Hepatocyte (in vitro differentiated cells): ENCODE measurements around the gene DDX1. TPM values are rescaled to one million over a fixed set of nuclear protein-coding genes. Genes with fewer than 3 reads are reported as not detected.

ENCODE experiments used
- DNase-seq: peaks from one replicate; pipeline ENCODE4 v3.0.0-alpha.2; 2016; ENCODE audit warnings: low spot score
- H2AFZ ChIP-seq: fragments of 200-600 bp; sonication (generic); 2 replicates; pipeline ENCODE4 v1.6.0; 2016; ENCODE audit warnings: antibody characterized with exemption, mild to moderate bottlenecking
- H3K27ac ChIP-seq: fragments of 200-600 bp; sonication (generic); 2 replicates; pipeline ENCODE4 v1.5.1; 2016; ENCODE audit warnings: mild to moderate bottlenecking
- H3K27me3 ChIP-seq: fragments of 200-600 bp; sonication (generic); 2 replicates; pipeline ENCODE4 v1.6.1; 2016
- H3K36me3 ChIP-seq: fragments of 200-600 bp; sonication (generic); replicated peaks from 2 replicates; pipeline ENCODE4 v1.5.1; 2016; ENCODE audit warnings: low read depth; ENCODE audit not compliant: insufficient read depth
- H3K4me1 ChIP-seq: fragments of 200-600 bp; sonication (generic); 2 replicates; pipeline ENCODE4 v1.5.1; 2016; ENCODE audit warnings: mild to moderate bottlenecking, moderate library complexity; ENCODE audit not compliant: insufficient read depth
- H3K4me2 ChIP-seq: fragments of 200-600 bp; sonication (generic); 2 replicates; pipeline ENCODE4 v1.6.0; 2016
- H3K4me3 ChIP-seq: fragments of 200-600 bp; sonication (generic); 2 replicates; pipeline ENCODE4 v1.5.1; 2016; ENCODE audit warnings: mild to moderate bottlenecking
- H3K79me2 ChIP-seq: fragments of 200-600 bp; sonication (generic); 2 replicates; pipeline ENCODE4 v1.6.0; 2017; ENCODE audit warnings: mild to moderate bottlenecking
- H3K9me2 ChIP-seq: fragments of 200-600 bp; sonication (generic); replicated peaks from 2 replicates; pipeline ENCODE4 v1.6.0; 2017; ENCODE audit warnings: mild to moderate bottlenecking; ENCODE audit not compliant: insufficient read depth
- H3K9me3 ChIP-seq: fragments of 200-600 bp; sonication (generic); 2 replicates; pipeline ENCODE4 v1.5.1; 2016; ENCODE audit warnings: low read depth, mild to moderate bottlenecking
- H4K20me1 ChIP-seq: fragments of 200-600 bp; sonication (generic); 2 replicates; pipeline ENCODE4 v1.6.0; 2016; ENCODE audit warnings: mild to moderate bottlenecking; ENCODE audit not compliant: insufficient read depth, poor library complexity, severe bottlenecking
- EZH2 ChIP-seq: fragments of 200-600 bp; sonication (generic); IDR thresholded peaks from 2 replicates; pipeline ENCODE4 v1.6.1; 2016; ENCODE audit warnings: antibody characterized with exemption, mild to moderate bottlenecking, borderline replicate concordance
- EZH2phosphoT487 ChIP-seq: fragments of 200-600 bp; sonication (generic); IDR thresholded peaks from one replicate; pipeline ENCODE4 v1.6.1; 2018; ENCODE audit warnings: antibody characterized with exemption, mild to moderate bottlenecking, low read depth, moderate library complexity; ENCODE audit not compliant: unreplicated experiment, severe bottlenecking
- WGBS: methylation state at CpG from one replicate; pipeline ENCODE4 v1.1.6; 2016; ENCODE audit warnings: low lambda C conversion rate; ENCODE audit errors: missing lambda C conversion rate; 5-methylcytosine and 5-hydroxymethylcytosine counted together
- polyA plus RNA-seq: library from polyadenylated mRNA; unstranded; fragments of >200 nt; fragmentation: Nextera tagmentation; extraction: Ambion mirVana; gene quantifications from 2 replicates; pipeline ENCODE4 v1.2.1, GENCODE V29; 2016
- total RNA-seq: library from RNA; depleted of rRNA; stranded (reverse); fragments of >200 nt; gene quantifications from 2 replicates; pipeline ENCODE4 v1.2.3, GENCODE V29; 2014
- TF ChIP-seq, protein P1 (sequence below): fragments of 200-600 bp; sonication (generic); IDR thresholded peaks from 2 replicates; pipeline ENCODE4 v1.5.1; 2016; ENCODE audit warnings: antibody characterized with exemption, mild to moderate bottlenecking; ENCODE audit not compliant: poor library complexity

DDX1 gene
- total and polyA plus RNA-seq, 2 experiments from 2014 or later = 70.2 to 76.2 TPM

- no peak overlapping the region for H2AFZ ChIP-seq
- H3K4me3 ChIP-seq = no peak overlapping the region
- no peaks in the 10 kb centered on the region for H3K36me3 ChIP-seq
- no peaks in the 10 kb centered on the region for H3K79me2 ChIP-seq
- H3K4me2 ChIP-seq = no peak overlapping the region
- H3K27me3 ChIP-seq = no peaks in the 10 kb centered on the region
- DNase-seq = no peak
- H3K4me1 ChIP-seq = no peaks in the 10 kb centered on the region
- no peaks in the 10 kb centered on the region for H3K9me3 ChIP-seq
- TF ChIP-seq EZH2phosphoT487 (no peak), EZH2 (no peak)
- TF ChIP-seq, protein P1, sequence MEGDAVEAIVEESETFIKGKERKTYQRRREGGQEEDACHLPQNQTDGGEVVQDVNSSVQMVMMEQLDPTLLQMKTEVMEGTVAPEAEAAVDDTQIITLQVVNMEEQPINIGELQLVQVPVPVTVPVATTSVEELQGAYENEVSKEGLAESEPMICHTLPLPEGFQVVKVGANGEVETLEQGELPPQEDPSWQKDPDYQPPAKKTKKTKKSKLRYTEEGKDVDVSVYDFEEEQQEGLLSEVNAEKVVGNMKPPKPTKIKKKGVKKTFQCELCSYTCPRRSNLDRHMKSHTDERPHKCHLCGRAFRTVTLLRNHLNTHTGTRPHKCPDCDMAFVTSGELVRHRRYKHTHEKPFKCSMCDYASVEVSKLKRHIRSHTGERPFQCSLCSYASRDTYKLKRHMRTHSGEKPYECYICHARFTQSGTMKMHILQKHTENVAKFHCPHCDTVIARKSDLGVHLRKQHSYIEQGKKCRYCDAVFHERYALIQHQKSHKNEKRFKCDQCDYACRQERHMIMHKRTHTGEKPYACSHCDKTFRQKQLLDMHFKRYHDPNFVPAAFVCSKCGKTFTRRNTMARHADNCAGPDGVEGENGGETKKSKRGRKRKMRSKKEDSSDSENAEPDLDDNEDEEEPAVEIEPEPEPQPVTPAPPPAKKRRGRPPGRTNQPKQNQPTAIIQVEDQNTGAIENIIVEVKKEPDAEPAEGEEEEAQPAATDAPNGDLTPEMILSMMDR = no peak
- H3K27ac ChIP-seq = no peak overlapping the region
- no peaks in the 10 kb centered on the region for H3K9me2 ChIP-seq
- no peaks in the 10 kb centered on the region for H4K20me1 ChIP-seq
These were observed 7.4 kb upstream of the DDX1 start for GRCh38 chr2:15584316-15584715.

DNA sequence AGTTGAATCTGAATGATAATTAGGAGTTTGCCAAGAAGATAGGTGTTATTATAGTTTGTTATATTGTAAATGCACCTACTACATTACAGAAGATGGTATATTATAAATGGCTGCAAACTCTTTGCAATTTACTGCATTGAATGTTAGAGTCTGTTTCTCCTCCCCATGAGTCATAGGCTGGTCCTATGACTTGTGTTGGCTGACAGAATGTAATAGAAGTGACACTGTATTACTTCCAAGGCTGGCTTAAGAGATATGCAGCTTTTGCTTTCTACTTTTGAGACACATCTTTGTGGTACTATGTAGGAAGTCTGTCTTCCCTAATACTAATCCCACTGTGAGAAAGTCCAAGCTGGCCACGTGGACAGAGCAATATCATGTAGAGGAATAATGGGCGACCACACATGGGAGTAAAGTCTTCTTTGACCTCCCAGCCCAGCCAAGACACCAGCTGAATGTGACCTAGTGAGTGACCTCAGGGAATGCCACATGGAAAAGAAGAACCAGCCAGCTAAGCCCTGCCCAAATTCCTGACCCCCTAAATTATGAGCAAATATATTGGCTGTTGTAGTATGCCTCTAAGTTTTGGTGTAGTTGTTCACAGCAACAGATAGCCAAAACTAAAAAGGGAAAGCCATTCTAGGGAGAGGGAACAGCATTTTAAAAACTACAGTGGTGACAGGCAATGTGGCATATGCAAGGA, 6.8 kb upstream of the DDX1 start:
- no peaks in the 10 kb centered on the region for H3K79me2 ChIP-seq
- no peak overlapping the region for H3K27ac ChIP-seq
- H3K9me2 ChIP-seq = no peaks in the 10 kb centered on the region
- 89% methylated on average over 2 of the region's 2 CpGs for WGBS
- H3K9me3 ChIP-seq = no peaks in the 10 kb centered on the region
- no peaks in the 10 kb centered on the region for H4K20me1 ChIP-seq
- no peak overlapping the region for H3K4me2 ChIP-seq
- DNase-seq = no peak
- H3K4me3 ChIP-seq = no peak overlapping the region
- H3K36me3 ChIP-seq = no peaks in the 10 kb centered on the region
- TF ChIP-seq EZH2phosphoT487 (no peak), EZH2 (no peak)
- TF ChIP-seq, protein P1 = no peak
- H3K27me3 ChIP-seq = no peaks in the 10 kb centered on the region
- no peak overlapping the region for H2AFZ ChIP-seq
- H3K4me1 ChIP-seq = no peaks in the 10 kb centered on the region

DNA sequence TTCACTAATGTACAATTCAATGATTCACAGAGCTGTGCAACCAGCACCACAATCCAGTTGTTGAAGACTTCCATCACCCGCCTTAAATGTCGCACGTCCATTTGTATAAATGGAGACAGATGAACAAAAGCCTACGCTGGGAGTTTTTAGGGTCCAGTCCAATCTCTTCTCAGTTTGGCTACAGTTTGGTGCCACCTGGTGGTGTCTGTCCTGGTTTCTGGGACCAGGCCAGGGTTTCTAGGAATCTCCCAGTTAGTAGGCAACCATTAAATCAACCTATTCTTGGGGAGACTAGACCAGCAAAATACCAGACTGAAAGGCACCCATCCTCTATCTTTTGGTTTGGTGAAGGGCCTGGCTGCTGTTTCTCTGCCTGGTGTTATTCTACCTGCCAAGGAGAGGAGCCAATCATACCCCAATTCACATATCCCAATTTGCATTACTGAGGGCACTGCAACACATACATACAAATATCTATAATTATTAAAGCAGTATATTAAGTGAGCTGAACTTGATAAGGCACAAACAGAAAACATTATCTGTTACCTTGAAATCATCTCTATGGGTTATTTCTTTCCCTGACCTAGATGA, 3.2 kb upstream of the DDX1 start:
- no peaks in the 10 kb centered on the region for H3K4me1 ChIP-seq
- peaks cover 12% of the 10 kb centered on the region for H4K20me1 ChIP-seq
- H3K27me3 ChIP-seq = no peaks in the 10 kb centered on the region
- TF ChIP-seq, protein P1 = peak; percentile 66
- TF ChIP-seq EZH2 = no peak
- TF ChIP-seq EZH2phosphoT487 = no peak
- no peak overlapping the region for H2AFZ ChIP-seq
- H3K9me2 ChIP-seq = no peaks in the 10 kb centered on the region
- no peak overlapping the region for H3K4me3 ChIP-seq
- peak; percentile 71 for DNase-seq
- no peak overlapping the region for H3K4me2 ChIP-seq
- H3K79me2 ChIP-seq = peaks cover 14% of the 10 kb centered on the region
- no peak overlapping the region for H3K27ac ChIP-seq
- H3K9me3 ChIP-seq = no peaks in the 10 kb centered on the region
- H3K36me3 ChIP-seq = no peaks in the 10 kb centered on the region
- WGBS = 40% methylated on average over 4 of the region's 4 CpGs
